ENCODE results near the gene ULBP1.
"Not testable (repeated sequence)": the region's sequence is repeated elsewhere in the genome, so short reads cannot be mapped to it uniquely, and the experiment has no call there.

- not testable (repeated sequence) for TF ChIP-seq EZH2 (IDR thresholded peaks at IDR 0.05; ENCODE audit: borderline replicate concordance, low read length); CTCF (IDR thresholded peaks at IDR 0.05; ENCODE audit: low read length)
Observed at GRCh38 chr6:149953934-149954327, 9.8 kb upstream of the ULBP1 start.

Data from OCI-LY1 (cell line).